Right forelimb (tissue), 1 donor: ENCODE data around the gene NECTIN2.
"Not testable (repeated sequence)": the region's sequence is repeated elsewhere in the genome, so short reads cannot be mapped to it uniquely, and the experiment has no call there.

Experiments used
- DNase-seq: peaks from one replicate; pipeline ENCODE4 v3.0.0-alpha.2; 2018

The NECTIN2 gene

DNA sequence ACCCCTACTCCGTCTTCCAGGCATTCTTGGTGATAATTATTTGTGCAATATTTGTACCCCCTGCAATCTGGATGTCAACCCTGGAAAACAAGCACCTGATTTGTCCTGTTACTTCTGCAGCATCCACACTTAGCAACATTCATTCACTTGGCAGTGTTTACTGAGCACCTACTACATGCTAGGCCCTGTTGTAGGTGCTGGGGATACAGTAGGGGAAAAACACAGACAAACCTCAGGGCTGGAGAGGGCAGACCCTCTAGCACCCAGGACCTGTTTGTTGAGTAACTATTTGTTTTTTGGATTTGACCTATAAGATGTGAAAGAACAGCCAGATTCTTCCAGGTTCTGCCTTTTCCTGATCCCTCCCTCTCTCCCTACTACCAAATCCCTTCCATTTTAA is 9.5 kb downstream of the NECTIN2 start:
- no peak for DNase-seq

DNA sequence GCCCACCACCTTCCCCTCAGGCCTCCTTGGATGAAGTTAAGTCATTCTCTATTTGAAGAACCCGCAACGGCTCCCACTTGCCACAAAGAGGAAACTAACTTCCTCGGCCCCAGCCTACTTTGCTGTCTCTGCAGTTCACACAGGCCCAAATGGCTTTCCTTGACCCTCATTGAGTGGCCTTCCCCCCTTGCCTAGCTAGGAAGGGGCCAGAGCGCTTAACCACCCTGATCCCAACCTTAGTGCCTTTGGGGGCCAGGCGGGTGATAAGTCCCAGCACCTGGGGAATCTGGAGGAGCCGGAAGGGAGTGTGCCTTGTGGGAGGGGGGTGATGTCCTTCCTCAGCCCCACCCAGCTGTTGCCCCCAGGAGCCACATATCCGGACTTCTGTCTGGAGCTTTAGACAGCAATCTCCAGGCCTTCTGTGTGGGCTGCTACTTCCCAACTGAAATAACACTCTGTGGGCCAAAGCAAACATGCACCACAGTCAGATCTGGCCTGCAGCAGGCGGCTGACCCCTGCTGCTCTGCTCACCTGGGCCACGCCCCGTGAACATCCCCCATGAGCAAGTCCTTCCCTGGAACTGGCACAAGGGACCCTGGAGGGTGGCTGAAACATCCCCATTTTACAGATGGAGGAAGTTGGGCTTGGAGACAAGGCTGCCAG is 10.5 kb downstream of the NECTIN2 start:
- no peak for DNase-seq

DNA sequence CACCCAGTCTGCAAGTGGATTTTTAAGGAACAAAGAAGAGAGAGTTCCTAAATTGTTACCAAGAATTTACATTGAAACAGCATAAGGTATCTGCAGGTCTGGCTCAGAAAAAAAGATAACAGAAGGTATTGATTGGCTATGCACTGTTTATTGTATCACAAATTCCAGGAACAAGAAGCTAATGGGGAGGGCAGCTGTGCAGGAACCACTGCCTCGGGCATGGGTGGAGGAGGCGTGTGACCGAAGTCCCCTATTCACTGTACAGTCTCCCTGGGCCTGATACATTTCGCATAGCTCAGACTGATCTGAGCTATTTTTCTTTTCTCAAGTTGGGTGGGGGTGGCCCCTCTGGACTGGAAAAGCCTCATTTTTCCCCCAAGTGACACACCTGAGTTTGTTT is 11.7 kb downstream of the NECTIN2 start:
- DNase-seq, result no peak

- not testable (repeated sequence) for DNase-seq
These were observed 15.5 kb downstream of the NECTIN2 start for GRCh38 chr19:44861576-44861975.

DNA sequence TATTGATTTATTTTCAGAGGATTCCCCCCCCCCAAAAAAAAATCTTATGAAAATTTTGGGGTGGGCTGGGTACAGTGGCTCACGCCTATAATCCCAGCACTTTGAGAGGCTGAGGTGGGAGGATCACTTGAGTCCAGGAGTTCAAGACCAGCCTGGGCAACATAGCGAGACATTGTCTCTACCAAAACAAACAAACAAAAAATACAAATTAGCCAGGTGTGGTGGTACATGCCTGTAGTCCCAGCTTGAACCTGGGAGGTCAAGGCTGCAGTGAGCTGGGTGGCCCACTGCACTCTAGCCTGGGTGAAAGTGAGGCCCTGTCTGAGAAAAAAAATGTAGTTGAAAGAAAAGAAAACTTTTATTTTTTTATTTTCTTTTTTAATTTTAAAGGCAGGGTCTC is 17.9 kb downstream of the NECTIN2 start:
- no peak for DNase-seq

GRCh38 chr19:44865196-44865767 is 19.2 kb downstream of the NECTIN2 start:
- no peak for DNase-seq

DNA sequence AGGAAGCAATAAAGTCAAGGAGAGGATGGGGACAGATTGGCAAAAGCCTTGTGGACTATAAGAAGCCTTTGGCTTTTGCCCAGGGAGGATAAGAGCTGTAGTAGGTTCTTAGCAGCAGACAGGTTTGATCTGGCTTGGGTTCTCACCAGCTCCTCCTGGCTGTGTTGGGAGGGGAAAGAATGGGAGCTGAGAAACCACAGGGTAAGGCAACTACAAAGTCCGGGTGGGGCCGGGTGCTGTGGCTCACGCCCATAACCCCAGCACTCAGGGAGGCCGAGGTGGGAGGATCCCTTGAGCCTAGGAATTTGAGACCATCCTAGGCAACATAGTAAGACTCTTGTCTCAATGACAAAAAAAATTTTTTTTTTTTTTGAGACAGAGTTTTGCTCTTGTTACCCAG is 20.6 kb downstream of the NECTIN2 start:
- DNase-seq, result no peak

DNA sequence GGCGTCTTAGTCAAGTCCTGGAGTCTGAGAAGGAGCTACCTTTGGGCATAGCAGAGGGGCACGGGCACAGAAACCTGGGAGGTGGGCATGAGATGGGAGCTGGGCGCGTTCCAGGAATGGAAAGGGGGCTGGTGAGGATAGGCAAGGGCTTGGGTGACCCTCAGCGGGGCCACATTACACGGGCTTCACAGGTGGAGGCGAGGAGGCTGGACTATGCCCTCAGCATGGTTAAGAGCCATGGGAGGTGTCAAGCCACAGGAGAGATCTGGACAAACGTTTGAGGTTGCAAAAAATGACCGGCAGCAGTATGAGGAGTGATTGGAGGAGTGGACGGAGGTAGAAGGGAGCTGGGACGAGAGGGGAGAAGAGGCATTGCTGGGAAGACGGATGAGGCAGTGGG is 21.5 kb downstream of the NECTIN2 start:
- DNase-seq, result no peak

DNA sequence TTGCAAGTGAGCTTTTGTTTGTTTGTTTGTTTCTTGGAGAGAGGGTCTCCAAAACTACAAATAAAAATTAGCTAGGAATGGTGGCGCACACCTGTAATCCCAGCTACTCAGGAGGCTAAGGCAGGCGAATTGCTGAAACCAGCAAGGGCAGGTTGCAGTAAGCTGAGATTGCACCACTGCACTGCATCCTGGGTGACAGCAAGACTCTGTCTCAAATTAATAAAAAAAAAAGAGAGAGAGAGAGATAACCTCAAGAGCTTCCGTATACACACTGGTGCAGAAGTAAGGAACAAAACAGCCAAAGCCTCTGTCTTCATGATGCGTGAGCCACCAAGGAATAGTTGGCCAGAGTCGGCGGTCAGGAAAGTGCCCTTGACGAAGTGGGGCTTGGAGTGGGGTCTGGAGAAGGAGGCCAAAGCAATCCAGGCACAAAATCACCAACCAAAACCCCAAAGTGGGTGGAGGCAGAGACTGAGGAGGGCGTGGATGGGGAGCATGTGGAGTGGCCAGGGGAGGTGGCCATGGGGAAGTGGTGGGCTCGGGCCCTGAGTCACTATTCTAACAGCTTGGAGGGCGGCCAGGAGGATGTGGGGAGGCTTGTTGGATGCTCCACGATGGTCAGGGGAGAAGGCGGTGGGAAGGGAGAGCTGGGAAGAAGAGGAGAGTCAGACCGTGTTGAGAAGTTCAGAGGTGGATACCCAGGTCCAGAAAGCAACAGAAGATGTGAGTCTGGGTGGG is 23.8 kb downstream of the NECTIN2 start:
- DNase-seq, result no peak

- DNase-seq, result no peak
These were observed 25.7 kb downstream of the NECTIN2 start for GRCh38 chr19:44871809-44872208.

GRCh38 chr19:44872661-44873060 is 26.6 kb downstream of the NECTIN2 start:
- no peak for DNase-seq

DNA sequence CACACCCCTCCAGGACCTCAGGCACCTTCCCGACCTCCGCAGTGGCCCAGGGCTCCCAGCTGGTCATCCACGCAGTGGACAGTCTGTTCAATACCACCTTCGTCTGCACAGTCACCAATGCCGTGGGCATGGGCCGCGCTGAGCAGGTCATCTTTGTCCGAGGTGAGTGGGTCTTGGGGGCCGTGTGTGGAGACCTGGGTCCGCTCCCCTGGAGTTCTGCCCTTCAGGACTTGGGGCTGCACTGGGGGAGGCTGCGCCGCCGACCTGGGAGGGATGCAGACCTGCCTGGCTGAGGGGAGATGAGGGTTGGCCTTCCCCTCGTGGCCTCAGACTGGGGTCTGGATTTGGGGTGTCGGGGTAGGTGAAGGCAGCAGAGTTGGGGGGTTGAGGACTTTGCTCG is 28.2 kb downstream of the NECTIN2 start:
- no peak for DNase-seq

- no peak for DNase-seq
These were observed 29.8 kb downstream of the NECTIN2 start for GRCh38 chr19:44875666-44876451.

DNA sequence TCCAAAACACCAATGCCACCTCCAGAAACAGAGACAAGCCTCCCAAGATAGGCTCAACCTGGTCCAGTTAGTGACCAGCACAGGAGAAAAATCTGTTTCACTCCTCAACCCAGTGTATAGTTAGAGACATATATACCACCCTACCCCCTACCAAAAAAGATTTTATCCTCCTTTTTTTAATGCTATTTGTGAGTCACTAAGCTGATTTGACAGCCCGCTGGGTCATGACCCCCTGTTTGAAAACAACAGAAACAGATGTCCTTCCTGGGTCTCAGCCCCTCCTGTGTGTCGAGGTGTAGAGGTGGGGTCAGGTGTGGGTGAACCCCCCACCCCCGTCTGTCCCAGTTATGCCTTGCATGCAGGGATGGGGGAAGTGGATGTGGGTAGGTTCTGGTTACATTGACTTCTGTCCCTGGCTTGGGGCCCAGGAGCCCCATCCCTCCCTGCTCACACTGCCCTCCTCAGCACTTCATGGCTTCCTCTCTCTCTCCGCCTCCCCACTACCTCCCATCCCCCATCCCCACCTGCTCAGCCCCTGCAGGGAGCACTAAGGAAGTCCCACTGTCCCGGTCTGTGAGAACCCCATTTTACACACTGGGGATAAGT is 30.9 kb downstream of the NECTIN2 start:
- DNase-seq, result no peak

DNA sequence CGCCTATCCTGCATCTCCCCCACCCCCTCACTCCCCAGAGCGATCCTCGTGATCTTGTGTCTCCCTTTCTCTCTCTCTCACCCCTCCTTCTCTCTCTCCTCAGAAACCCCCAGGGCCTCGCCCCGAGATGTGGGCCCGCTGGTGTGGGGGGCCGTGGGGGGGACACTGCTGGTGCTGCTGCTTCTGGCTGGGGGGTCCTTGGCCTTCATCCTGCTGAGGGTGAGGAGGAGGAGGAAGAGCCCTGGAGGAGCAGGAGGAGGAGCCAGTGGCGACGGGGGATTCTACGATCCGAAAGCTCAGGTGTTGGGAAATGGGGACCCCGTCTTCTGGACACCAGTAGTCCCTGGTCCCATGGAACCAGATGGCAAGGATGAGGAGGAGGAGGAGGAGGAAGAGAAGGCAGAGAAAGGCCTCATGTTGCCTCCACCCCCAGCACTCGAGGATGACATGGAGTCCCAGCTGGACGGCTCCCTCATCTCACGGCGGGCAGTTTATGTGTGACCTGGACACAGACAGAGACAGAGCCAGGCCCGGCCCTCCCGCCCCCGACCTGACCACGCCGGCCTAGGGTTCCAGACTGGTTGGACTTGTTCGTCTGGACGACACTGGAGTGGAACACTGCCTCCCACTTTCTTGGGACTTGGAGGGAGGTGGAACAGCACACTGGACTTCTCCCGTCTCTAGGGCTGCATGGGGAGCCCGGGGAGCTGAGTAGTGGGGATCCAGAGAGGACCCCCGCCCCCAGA is 32.2 kb downstream of the NECTIN2 start:
- no peak for DNase-seq

- no peak for DNase-seq
These were observed 33.4 kb downstream of the NECTIN2 start for GRCh38 chr19:44879309-44880065.

- no peak for DNase-seq
These were observed 36.0 kb downstream of the NECTIN2 start for GRCh38 chr19:44882063-44882462.

DNA sequence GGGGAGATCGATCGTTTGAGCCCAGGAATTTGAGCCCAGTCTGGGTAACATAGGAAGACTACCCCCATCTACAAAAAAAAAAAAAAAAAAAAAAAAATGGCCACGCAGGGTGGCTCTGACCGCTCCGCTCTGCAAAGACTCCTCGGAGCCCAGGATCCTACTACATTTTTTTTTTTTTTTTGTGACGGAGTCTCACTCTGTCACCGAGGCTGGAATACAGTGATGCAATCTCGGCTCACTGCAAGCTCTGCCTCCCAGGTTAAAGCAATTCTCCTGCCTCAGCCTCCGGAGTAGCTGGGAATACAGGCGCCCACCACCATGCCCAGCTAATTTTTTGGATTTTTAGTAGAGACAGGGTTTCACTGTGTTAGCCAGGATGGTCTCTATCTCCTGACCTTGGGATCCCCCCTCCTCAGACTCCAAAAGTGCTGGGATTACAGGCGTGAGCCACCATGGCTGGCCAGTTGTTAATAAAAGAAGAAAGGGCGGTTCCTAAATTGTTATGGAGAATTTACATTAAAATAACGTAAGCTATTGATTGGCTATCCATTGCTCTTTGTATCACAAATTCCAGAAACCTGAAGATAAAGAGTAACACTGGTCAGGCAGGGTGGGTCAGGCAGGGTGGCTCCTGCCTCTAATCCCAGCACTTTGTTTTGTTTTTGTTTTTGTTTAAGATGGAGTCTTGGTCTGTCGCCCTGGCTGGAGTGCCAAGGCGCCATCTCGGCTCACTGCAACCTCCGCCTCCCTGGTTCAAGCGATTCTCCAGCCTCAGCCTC is 36.7 kb downstream of the NECTIN2 start:
- DNase-seq, result not testable (repeated sequence)

DNA sequence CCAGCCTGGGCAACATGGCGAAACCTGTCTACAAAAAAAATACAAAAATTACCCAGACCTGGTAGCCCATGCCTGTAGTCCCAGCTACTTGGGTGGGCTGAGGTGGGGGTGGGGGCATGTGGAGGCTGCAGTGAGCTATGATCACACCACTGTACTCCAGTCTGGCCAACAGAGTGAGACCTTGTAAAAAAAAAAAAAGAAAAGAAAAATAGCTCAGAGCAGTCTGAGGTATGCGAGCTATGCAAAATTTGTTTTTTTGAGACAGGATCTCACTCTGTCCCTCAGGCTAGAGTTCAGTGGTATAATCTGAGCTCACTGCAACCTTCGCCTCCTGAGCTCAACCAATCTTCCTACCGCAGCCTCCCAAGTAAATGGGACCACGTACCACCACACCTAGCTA is 37.8 kb downstream of the NECTIN2 start:
- DNase-seq, result no peak

DNA sequence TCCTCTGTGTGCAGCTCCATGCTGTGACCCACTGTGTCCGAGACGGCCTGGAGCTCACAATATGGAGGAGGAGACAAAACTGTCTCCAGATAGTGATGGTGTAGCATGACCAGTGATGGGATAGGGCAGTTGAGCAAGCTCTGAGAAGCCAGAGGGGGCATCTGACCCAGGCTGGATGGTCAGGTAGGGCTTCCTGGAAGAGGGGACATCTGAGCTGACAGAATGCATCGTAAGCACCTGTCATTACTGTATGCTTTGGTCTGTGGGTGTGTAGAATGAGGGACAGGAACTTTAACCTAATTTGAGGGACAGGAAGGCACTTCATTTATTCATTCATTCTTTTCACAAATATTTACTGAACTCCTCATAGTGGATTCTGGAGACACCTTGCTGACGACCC is 38.5 kb downstream of the NECTIN2 start:
- no peak for DNase-seq

- DNase-seq, result no peak
These were observed 40.0 kb downstream of the NECTIN2 start for GRCh38 chr19:44886141-44886540.
